Activated CD8-positive, alpha-beta memory T cell treated with anti-CD3 and anti-CD28 coated beads, Interleukin-2, amount 50 U/mL, for 48 hours (primary cell): Measurements from ENCODE around the gene DNPEP.

Experiments used
- DNase-seq: peaks from one replicate; pipeline ENCODE4 v3.0.0-alpha.2; 2020

Gene DNPEP

DNA sequence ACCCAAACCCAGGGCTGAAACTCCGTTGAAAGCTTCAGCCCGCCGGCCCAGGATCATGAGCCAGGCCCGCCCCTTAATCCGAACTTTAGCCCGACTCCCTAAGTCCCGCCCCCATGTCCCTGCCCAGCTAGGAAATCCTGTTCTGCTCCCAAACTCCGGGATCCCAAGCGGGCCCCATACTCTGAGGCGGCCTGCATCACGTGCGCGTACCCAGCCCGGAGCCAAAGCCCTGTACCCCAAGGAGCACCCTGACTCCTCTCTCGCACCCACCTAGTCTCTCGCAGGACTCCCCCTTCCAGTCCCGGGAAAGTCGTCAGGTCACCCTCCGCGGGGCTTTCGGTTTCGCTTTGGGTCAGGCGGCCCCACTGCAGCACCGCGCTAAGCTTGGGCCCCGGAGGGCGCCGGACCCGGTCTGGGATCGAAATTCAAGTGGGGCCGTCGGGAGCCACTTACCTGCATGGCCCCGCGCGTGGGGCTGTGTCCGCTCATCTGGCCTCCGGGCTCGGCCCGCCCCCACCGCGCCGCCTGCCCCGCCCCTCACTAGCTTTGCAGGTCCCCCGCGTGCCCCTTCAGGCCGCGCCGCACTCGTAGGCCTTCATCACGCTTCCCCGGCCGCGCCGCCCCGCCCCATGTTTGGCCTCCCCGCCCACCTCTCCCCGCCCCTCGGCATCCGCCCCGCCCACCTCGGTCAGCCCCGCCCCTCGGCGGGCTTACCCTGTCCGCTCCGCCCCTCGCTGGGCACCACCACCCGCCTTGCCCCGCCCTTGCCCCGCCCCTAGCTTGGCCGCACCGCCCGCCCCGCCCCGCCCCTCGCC lies at the start of gene DNPEP:
Gene DNPEP, minus strand, starts transcription at position 607 of the 815 bp plus-strand sequence. Its CDS starts 118 bp downstream, at position 489.
- DNase-seq: peak; percentile 99

DNA sequence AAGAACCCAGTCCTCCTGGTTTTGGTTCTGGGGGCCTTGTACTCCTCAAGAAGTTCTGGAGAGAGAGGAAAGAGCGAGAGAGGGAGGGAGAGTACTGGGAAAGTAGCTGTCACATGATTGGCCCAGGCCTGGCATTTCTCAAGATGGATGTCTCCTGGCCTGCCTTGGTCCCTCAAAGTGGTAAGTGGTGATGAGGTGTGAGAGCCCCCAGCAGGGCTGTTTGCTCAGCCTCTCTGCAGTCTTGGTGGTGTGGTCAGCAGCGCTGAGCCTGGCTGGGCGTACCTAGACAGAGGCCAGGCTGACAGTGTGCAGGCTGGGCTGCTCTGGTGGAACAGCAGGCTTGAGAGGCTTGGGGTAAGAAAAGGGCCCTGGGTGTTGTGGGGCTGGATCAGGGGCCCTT lies 49.4 kb upstream of the DNPEP start:
- DNase-seq: no peak

DNA sequence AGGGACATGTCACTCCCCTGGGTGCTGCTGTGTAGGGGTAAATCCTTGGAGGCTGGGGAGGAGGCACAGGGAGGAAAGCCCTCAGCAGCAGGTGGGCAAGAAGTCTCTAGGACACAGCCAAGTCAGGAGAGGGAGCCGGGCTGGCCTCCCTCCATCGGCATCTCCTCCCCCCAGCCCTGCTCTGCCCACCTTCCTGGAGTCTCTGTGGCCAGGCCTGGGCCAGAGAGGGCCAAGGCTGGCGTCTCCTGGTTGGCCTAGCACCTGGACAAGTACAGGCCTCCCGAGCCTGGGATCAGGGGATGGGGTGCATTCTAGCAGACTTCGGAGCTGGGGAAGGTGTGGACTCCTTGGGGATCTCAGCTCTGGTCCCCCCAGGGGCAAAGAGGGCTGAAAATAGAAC lies 48.8 kb upstream of the DNPEP start:
- DNase-seq: no peak

GRCh38 chr2:219435701-219436100 lies 48.0 kb upstream of the DNPEP start:
- no peak for DNase-seq

GRCh38 chr2:219434718-219435525 lies 47.2 kb upstream of the DNPEP start, which contains the start of gene SPEG:
Gene SPEG, plus strand, starts transcription at chr2:219434843. Its CDS starts 135 bp downstream, at chr2:219434978.
- DNase-seq: no peak

GRCh38 chr2:219434468-219434717 lies 46.7 kb upstream of the DNPEP start:
- DNase-seq: no peak

DNA sequence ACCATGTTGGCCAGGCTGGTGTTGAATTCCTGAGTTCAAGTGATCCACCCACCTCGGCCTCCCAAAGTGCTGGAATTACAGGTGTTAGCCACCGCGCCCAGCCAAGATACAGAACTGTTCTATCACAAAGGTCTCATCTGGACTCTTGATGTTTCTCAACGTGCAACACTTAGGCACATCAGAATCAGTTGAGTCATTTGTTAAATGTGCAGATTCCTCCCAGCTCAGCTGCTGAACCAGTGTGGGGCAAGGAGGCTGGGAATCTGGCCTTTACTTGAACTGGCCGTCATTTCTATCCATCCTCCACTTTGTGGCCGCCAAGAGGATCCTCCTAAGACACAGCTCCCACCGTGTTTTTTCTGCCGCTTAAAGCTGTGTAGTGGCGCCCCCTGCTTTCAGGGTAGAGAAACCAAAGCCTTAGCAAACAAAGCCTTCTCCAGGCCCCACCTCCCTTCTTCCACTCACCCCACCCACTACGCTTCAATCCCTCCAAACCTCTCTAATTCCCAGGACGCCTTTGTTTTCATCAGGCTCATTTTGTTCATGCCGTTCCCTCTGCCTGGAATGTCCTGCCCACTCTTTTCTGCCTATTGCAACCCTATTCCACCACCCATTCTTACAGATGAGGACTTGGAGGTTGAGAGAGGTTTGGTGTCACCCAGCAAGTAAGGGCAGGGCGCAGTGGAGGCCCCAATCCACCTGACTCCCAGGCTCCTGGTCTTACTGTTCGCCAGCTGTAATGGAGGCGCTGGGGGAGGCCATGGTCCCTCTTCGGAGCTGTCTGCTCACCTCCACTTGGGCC lies 46.2 kb upstream of the DNPEP start:
- no peak for DNase-seq

- DNase-seq: no peak
These were observed 43.2 kb upstream of the DNPEP start for GRCh38 chr2:219430633-219431615.

DNA sequence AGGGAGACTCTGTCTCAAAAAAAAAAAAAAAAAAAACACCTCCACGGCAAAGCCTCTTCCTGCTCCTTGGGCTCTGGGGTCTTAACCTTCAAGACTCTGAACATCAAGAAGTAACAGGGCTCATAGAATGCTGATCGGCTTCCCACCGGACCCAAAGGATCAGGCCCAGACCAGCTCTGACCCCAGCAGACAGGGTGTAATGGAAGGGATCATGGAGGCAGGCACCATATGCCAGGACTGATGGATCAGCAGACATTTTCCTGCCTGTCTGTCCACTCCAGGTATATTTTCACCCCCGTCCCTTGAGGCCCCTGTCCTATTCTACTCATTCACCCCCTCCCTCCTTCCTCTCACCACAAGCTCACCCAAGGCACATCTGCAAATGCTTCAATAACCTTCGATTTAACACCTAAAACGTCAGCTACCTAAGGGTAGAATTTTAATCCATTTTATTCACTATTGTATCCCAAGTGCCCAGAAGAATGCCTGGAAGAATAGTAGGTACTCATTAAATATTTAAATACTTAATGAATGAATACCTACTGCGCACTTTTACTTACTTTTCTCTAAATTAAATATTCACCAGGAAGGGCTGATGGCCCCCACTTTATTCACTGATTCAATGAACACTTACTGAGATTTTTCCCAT lies 42.4 kb upstream of the DNPEP start:
- DNase-seq: no peak

- no peak for DNase-seq
These were observed 40.8 kb upstream of the DNPEP start for GRCh38 chr2:219428469-219428868.

DNA sequence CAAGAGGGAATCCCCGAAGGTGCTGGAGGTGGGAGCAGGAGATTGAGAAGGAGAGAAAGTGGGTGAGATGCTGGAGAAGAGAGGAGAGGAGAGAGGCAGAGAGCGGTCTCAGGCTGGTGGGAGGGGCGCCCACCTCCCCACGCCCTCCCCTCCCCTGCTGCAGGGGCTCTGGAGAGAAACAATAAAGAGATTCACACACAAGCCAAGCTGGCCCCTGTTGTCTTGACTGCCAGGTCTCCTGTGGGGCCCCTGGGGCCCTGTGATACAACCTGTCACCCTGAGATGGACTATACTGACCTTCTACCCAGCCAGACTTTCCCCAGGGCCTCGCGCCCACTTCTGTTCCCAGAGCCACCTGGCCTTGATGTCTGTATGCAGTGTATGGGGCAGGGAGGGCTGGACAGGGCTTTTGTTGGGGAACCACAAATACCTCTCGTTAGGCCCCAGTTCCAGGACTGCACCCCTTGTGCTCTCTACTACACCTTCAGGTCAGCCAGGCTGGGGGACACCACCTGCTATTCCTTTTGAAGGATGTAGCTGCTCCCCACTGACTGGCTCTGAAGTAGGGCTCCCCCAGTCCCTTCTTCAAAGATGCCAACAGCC lies 38.9 kb upstream of the DNPEP start:
- DNase-seq: no peak

GRCh38 chr2:219426068-219426443 lies 38.3 kb upstream of the DNPEP start:
- DNase-seq: no peak

GRCh38 chr2:219425238-219426067 lies 37.7 kb upstream of the DNPEP start:
- no peak for DNase-seq

DNA sequence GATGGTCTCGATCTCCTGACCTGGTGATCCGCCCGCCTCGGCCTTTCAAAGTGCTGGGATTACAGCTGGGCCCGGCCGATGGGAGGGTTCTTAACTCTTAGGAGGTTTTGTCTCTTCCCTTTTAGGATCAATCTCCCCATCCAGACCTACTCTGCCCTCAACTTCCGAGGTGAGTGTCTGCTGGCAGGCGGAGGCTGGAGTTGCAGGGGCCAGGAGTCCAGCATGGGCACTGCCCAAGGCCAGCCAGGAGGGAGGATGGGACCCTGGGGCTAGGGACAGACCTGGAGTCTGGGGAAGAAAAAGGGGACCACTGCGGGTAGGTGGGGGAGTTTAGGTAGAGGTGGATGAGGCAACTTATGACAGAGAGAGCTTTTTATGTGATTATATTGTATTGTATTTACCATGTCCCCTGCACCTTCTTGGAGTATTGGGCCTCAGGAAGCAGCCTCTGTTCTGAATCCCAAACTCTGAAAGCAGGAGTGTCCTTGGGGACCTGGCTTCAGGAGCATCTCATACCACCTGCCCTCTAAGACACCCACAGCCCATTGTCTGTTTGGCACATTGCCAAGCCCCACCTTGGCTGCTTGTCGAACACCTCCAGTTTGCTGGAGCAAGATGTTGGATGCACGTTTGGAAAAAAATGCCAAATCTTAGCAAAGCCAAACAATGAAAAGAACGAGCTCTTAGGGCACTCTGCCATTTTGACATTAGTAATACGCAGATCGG lies 36.1 kb upstream of the DNPEP start:
- no peak for DNase-seq

- no peak for DNase-seq
These were observed 35.3 kb upstream of the DNPEP start for GRCh38 chr2:219422952-219423534.

- no peak for DNase-seq
These were observed 33.6 kb upstream of the DNPEP start for GRCh38 chr2:219421323-219421722.

DNA sequence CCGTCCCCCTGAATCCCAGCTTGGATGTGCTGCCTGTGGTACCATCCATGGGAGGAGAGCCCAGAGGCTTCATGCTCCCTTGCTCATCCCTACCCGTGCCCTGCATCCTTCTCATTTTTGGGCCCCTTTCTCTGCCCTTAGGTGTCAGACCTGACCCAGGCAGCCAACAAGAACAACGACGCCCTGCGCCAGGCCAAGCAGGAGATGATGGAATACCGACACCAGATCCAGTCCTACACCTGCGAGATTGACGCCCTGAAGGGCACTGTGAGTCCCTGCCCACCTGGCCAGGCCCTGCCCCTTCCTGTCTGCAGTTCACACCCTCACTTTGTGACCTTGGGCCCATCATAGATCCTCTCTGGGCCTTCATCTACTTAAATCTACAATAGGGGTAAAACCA lies 33.0 kb upstream of the DNPEP start:
- DNase-seq: no peak

DNA sequence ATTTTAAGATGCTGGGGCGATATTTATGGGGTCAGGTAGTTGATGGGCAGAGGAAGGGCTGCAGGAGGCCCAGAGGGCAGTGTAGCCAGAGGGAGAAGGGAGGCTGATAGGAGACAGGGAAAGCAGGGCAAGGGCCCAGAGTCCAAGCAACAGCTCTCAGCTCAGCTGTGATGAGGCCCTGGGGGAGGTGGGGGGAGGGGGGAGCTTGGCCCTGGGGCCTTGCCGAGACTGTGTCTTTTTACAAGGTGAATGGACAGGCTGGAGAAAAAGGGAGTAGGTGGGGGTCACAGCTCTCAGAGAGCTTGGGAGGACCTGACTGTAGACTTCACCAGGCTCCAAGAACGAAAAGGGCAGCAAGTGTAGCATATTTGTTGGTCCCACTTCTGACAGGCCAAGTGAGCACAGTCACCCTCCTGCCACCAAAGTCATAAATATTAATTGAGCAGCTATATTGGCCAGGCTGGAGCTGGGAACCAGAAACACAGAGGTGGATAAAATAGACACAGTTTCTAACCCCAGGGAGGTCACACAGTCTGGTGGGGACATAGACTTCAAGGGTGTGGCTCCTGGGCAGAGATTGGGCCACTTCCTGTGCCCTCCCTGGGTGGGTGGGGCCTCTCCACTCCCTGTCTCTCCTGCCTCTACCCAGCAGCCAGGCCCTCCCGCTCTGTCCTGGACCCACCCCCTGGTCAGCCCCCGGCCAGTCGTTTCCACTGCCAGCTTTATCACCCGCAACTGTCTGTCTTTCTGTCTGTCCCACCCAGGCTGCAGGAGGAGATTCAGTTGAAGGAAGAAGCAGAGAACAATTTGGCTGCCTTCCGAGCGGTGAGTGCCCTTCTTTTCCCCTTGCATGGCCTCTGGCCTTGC lies 31.9 kb upstream of the DNPEP start:
- no peak for DNase-seq
